ENCODE results near the gene LPA. TPM values are rescaled to one million over a fixed set of nuclear protein-coding genes. Genes with fewer than 3 reads are reported as not detected.

LPA gene
- total RNA-seq, 1 experiment from 2014 or later, result not detected

GRCh38 chr6:160586374-160586773 is 77.7 kb downstream of the LPA start:
- DNase-seq (no peak), ATAC-seq (no peak)
- no peaks in the 10 kb centered on the region for H3K36me3 ChIP-seq (ENCODE audit: low read depth, low read length)
- CTCF ChIA-PET, result no interaction called here
- intact Hi-C loops (cut with micrococcal nuclease), result no loop called here
- no peaks in the 10 kb centered on the region for H3K9me3 ChIP-seq (ENCODE audit: low read length)
- no peak overlapping the region for H3K4me3 ChIP-seq (ENCODE audit: low read length)
- POLR2A ChIA-PET (ENCODE audit: unreplicated experiment), result no interaction called here
- no peak for TF ChIP-seq EZH2phosphoT487 (IDR thresholded peaks at IDR 0.05; ENCODE audit: borderline replicate concordance, low read length)
- TF ChIP-seq EZH2 (IDR thresholded peaks at IDR 0.05; ENCODE audit: low read length, unreplicated experiment), result no peak
- TF ChIP-seq CTCF (conservative IDR thresholded peaks at IDR 0.05; ENCODE audit: low read depth, low read length), result no peak
- H3F3A ChIP-seq (ENCODE audit: low read length, unreplicated experiment), result no peaks in the 10 kb centered on the region
- no peak overlapping the region for H3K4me2 ChIP-seq (ENCODE audit: low read length)
- no peak overlapping the region for H3K9ac ChIP-seq (ENCODE audit: low read length)
- H4K20me1 ChIP-seq (ENCODE audit: low read length), result no peaks in the 10 kb centered on the region
- H2AFZ ChIP-seq (ENCODE audit: low read length), result no peak overlapping the region
- H3K4me1 ChIP-seq (ENCODE audit: insufficient read depth, low read length), result no peaks in the 10 kb centered on the region
- H3K9me2 ChIP-seq (replicated peaks; ENCODE audit: low read length), result no peaks in the 10 kb centered on the region
- H3K27ac ChIP-seq (ENCODE audit: low read length), result no peak overlapping the region
- H3K27me3 ChIP-seq (ENCODE audit: low read length), result peaks cover 18% of the 10 kb centered on the region
- H3K79me2 ChIP-seq (ENCODE audit: low read length), result no peaks in the 10 kb centered on the region
- no TSS peak for BruUV-seq (replicated peaks)

GRCh38 chr6:160583794-160584193 is 80.3 kb downstream of the LPA start:
- no peak overlapping the region for H3K27ac ChIP-seq (ENCODE audit: low read length)
- H3K9me3 ChIP-seq (ENCODE audit: low read length), result no peaks in the 10 kb centered on the region
- H4K20me1 ChIP-seq (ENCODE audit: low read length), result no peaks in the 10 kb centered on the region
- H3K36me3 ChIP-seq (ENCODE audit: low read depth, low read length), result no peaks in the 10 kb centered on the region
- ChIA-PET CTCF (no interaction called here), POLR2A (ENCODE audit: unreplicated experiment) (no interaction called here)
- intact Hi-C loops (cut with micrococcal nuclease), result no loop called here
- peak; percentile 15; the same call in 1 of the 2 replicates for ATAC-seq
- no peak overlapping the region for H2AFZ ChIP-seq (ENCODE audit: low read length)
- no peaks in the 10 kb centered on the region for H3K9me2 ChIP-seq (replicated peaks; ENCODE audit: low read length)
- no peak overlapping the region for H3K4me3 ChIP-seq (ENCODE audit: low read length)
- no peaks in the 10 kb centered on the region for H3K27me3 ChIP-seq (ENCODE audit: low read length)
- H3K9ac ChIP-seq (ENCODE audit: low read length), result no peak overlapping the region
- no peaks in the 10 kb centered on the region for H3F3A ChIP-seq (ENCODE audit: low read length, unreplicated experiment)
- no peak overlapping the region for H3K4me2 ChIP-seq (ENCODE audit: low read length)
- H3K79me2 ChIP-seq (ENCODE audit: low read length), result no peaks in the 10 kb centered on the region
- H3K4me1 ChIP-seq (ENCODE audit: insufficient read depth, low read length), result no peaks in the 10 kb centered on the region
- no TSS peak for BruUV-seq (replicated peaks)
- no peak for TF ChIP-seq EZH2 (IDR thresholded peaks at IDR 0.05; ENCODE audit: low read length, unreplicated experiment)
- no peak for TF ChIP-seq CTCF (conservative IDR thresholded peaks at IDR 0.05; ENCODE audit: low read depth, low read length)
- no peak for TF ChIP-seq EZH2phosphoT487 (IDR thresholded peaks at IDR 0.05; ENCODE audit: borderline replicate concordance, low read length)
- peak; percentile 47 for DNase-seq

GRCh38 chr6:160581406-160581805 is 82.7 kb downstream of the LPA start:
- H4K20me1 ChIP-seq (ENCODE audit: low read length), result no peaks in the 10 kb centered on the region
- no peaks in the 10 kb centered on the region for H3K4me1 ChIP-seq (ENCODE audit: insufficient read depth, low read length)
- intact Hi-C loops (cut with micrococcal nuclease), result no loop called here

More at GRCh38 chr6:160581406-160581805, 82.7 kb downstream of the LPA start:
- no TSS peak for BruUV-seq (replicated peaks)
- no peak overlapping the region for H3K27ac ChIP-seq (ENCODE audit: low read length)
- H3K4me2 ChIP-seq (ENCODE audit: low read length), result no peak overlapping the region
- H2AFZ ChIP-seq (ENCODE audit: low read length), result no peak overlapping the region
- H3K36me3 ChIP-seq (ENCODE audit: low read depth, low read length), result no peaks in the 10 kb centered on the region
- no peaks in the 10 kb centered on the region for H3K79me2 ChIP-seq (ENCODE audit: low read length)
- ATAC-seq (no peak), DNase-seq (no peak)
- H3F3A ChIP-seq (ENCODE audit: low read length, unreplicated experiment), result no peaks in the 10 kb centered on the region
- peaks cover 4% of the 10 kb centered on the region; the same call in 1 of the 2 replicates for H3K27me3 ChIP-seq (ENCODE audit: low read length)
- no peak overlapping the region for H3K9ac ChIP-seq (ENCODE audit: low read length)
- H3K9me3 ChIP-seq (ENCODE audit: low read length), result no peaks in the 10 kb centered on the region
- TF ChIP-seq EZH2phosphoT487 (IDR thresholded peaks at IDR 0.05; ENCODE audit: borderline replicate concordance, low read length), result no peak
- TF ChIP-seq CTCF (conservative IDR thresholded peaks at IDR 0.05; ENCODE audit: low read depth, low read length), result no peak
- TF ChIP-seq EZH2 (IDR thresholded peaks at IDR 0.05; ENCODE audit: low read length, unreplicated experiment), result no peak
- H3K4me3 ChIP-seq (ENCODE audit: low read length), result no peak overlapping the region
- CTCF ChIA-PET, result no interaction called here
- POLR2A ChIA-PET (ENCODE audit: unreplicated experiment), result no interaction called here
- no peaks in the 10 kb centered on the region for H3K9me2 ChIP-seq (replicated peaks; ENCODE audit: low read length)

All from PC-3 (cell line).